Measurements from ENCODE around the gene LY6G5C. TPM values are rescaled to one million over a fixed set of nuclear protein-coding genes. Genes with fewer than 3 reads are reported as not detected.

Gene LY6G5C
- total and polyA plus RNA-seq, 9 of the 15 experiments (the other 6 are each of a cell fraction or from before 2014, with no cell fraction given): 0.10 to 0.67 (median 0.46) TPM; not detected in 4

DNA sequence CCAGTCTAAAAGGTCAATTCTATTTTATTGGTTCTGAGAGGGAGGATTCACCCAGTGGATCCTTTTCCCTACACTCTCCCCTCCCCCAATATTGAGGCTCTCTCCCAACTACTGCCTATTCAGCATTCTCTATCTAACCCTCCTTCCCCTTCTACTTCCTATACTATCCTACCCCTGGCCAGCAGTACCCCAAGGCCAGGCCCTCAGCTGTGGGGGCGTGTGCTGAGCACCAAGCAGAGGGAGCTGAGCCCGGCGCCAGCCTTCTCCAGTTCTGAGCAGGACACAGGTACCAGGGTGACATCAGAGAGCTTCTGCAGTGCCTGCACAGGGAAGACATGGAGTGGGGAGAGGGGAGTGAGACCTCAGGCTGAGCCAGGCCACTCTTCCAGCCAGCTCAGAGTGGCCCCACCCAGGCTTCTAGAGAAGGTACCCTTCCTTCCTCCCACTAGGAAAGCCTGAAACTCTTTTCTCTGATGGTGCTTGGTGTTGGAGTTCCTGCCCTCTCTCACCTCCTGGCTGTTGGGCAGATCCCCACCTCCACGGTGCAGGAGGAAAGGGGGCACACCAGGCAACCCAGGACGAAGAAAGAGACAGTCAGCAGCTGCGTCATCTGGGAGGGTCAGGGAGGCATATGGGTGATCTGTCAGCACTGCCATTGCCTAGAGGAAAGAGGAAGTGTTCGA is 46.3 kb upstream of the LY6G5C start (continued):
- TF ChIP-seq, protein P1, sequence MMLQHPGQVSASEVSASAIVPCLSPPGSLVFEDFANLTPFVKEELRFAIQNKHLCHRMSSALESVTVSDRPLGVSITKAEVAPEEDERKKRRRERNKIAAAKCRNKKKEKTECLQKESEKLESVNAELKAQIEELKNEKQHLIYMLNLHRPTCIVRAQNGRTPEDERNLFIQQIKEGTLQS (IDR thresholded peaks at IDR 0.05): no peak
- TF ChIP-seq, protein P1 (CRISPR knock-in tag; conservative IDR thresholded peaks at IDR 0.05): no peak
- TF ChIP-seq POLR2B (IDR thresholded peaks at IDR 0.05; ENCODE audit: low read depth, partially characterized antibody) (no peak), ZNF561 (CRISPR knock-in tag; conservative IDR thresholded peaks at IDR 0.05) (no peak), KLF1 (tag; IDR thresholded peaks at IDR 0.05) (no peak), EHMT2 (IDR thresholded peaks at IDR 0.05) (no peak), IRF2 (CRISPR knock-in tag; IDR thresholded peaks at IDR 0.05) (no peak), RBM22 (IDR thresholded peaks at IDR 0.05; ENCODE audit: low read depth, low read length, poor library complexity, severe bottlenecking) (no peak), RFX5 (IDR thresholded peaks at IDR 0.05; ENCODE audit: low read depth, low read length) (no peak), ZBTB34 (CRISPR knock-in tag; IDR thresholded peaks at IDR 0.05) (no peak), MCM5 (IDR thresholded peaks at IDR 0.05; ENCODE audit: low read depth) (no peak), CEBPB (tag; IDR thresholded peaks at IDR 0.05) (no peak), ESRRB (CRISPR knock-in tag; IDR thresholded peaks at IDR 0.05; ENCODE audit: borderline replicate concordance) (no peak), ZNF121 (CRISPR knock-in tag; conservative IDR thresholded peaks at IDR 0.05) (no peak), KDM2B (CRISPR knock-in tag; IDR thresholded peaks at IDR 0.05) (no peak), RHOXF2B (CRISPR knock-in tag; conservative IDR thresholded peaks at IDR 0.05) (no peak), ETS2 (tag; IDR thresholded peaks at IDR 0.05; ENCODE audit: borderline replicate concordance, poor library complexity, severe bottlenecking) (no peak), REST (IDR thresholded peaks at IDR 0.05; ENCODE audit: borderline replicate concordance) (no peak), REST (CRISPR knock-in tag; IDR thresholded peaks at IDR 0.05; ENCODE audit: low read depth) (no peak)
